Endothelial cell of umbilical vein (primary cell): Measurements from ENCODE around the gene DGKI. TPM values are rescaled to one million over a fixed set of nuclear protein-coding genes. Genes with fewer than 3 reads are reported as not detected.

Source experiments
- BruUV-seq: library from RNA; stranded (reverse); fragments of 400-500 nt; replicated peaks from 2 replicates; lab custom pipeline; 2021; lab: Mats Ljungman, UMichigan
- CTCF ChIA-PET: fragments of 300-600, 350-600 bp; sonication (Branson Sonifier 250); formaldehyde crosslinking; loops from one replicate; lab custom pipeline; 2021; ENCODE audit warnings: antibody characterized with exemption, inconsistent platforms; lab: Charles Lee
- POLR2A ChIA-PET: fragments of 300-600, 350-600 bp; sonication (Branson Sonifier 250); formaldehyde crosslinking; loops from one replicate; lab custom pipeline; 2021; ENCODE audit warnings: antibody characterized with exemption, inconsistent platforms; lab: Charles Lee
- DNase-seq: peaks from one replicate; pipeline ENCODE4 v3.0.0-alpha.2; 2011; ENCODE audit warnings: low read depth, low spot score
- FAIRE-seq: peaks from 2 replicates; lab custom pipeline; 2011; peaks lifted over from hg19 to GRCh38; lab: Jason Lieb, UNC
- H2AFZ ChIP-seq: 2 replicates; pipeline ENCODE4 v1.6.0; 2012; ENCODE audit warnings: low read depth, low read length, control low read depth, inconsistent platforms
- H3K27ac ChIP-seq: 2 replicates; pipeline ENCODE4 v1.5.1; 2011; ENCODE audit warnings: low read depth, mild to moderate bottlenecking, control low read depth, low read length, moderate library complexity; ENCODE audit not compliant: insufficient read depth
- H3K27me3 ChIP-seq, 2 experiments: 2 replicates each; pipeline versions ENCODE4 v1.6.0 to v1.6.1; 2011; ENCODE audit warnings: low read length in 2 of 2, mixed read lengths in 1 of 2; ENCODE audit not compliant: control insufficient read depth in 2 of 2, insufficient read depth in 2 of 2
- H3K36me3 ChIP-seq, 2 experiments: 2 replicates in 1 of 2; 3 replicates in 1 of 2; pipeline ENCODE4 v1.5.1; 2011; ENCODE audit warnings: low read length in 2 of 2, mild to moderate bottlenecking in 1 of 2, moderate library complexity in 1 of 2; ENCODE audit not compliant: control insufficient read depth in 2 of 2, insufficient read depth in 2 of 2; ENCODE audit errors: extremely low read depth in 1 of 2
- H3K4me1 ChIP-seq: 3 replicates; pipeline ENCODE4 v1.5.1; 2011; ENCODE audit warnings: mild to moderate bottlenecking, low read length; ENCODE audit not compliant: control insufficient read depth, insufficient read depth; ENCODE audit errors: extremely low read depth
- H3K4me2 ChIP-seq: 2 replicates; pipeline ENCODE4 v1.6.1; 2011; ENCODE audit warnings: low read length, control low read depth, mixed read lengths; ENCODE audit not compliant: insufficient read depth
- H3K4me3 ChIP-seq, 3 experiments: fragments of 200-600 bp in 1 of 3; sonication (generic), shearing (Covaris generic) in 1 of 3; replicated peaks in 1 of 3; 2 replicates each; pipeline ENCODE4 v1.5.1; 2011 to 2016; ENCODE audit warnings: control low read depth in 3 of 3, low read length in 3 of 3, mild to moderate bottlenecking in 2 of 3, inconsistent platforms in 1 of 3, low read depth in 1 of 3, moderate library complexity in 1 of 3; ENCODE audit not compliant: insufficient read depth in 1 of 3
- H3K79me2 ChIP-seq: 2 replicates; pipeline ENCODE4 v1.6.0; 2012; ENCODE audit warnings: low read length, inconsistent platforms; ENCODE audit not compliant: control insufficient read depth, insufficient read depth
- H3K9ac ChIP-seq: replicated peaks from 2 replicates; pipeline ENCODE3; 2011; ENCODE audit warnings: low read length, control low read depth; ENCODE audit not compliant: insufficient read depth; ENCODE audit errors: extremely low read depth
- H3K9me1 ChIP-seq: replicated peaks from 3 replicates; pipeline ENCODE4 v1.6.0; 2011; ENCODE audit warnings: mild to moderate bottlenecking, low read length; ENCODE audit not compliant: control insufficient read depth, insufficient read depth; ENCODE audit errors: extremely low read depth
- H3K9me3 ChIP-seq: replicated peaks from 2 replicates; pipeline ENCODE4 v1.5.1; 2012; ENCODE audit warnings: low read length, inconsistent platforms; ENCODE audit not compliant: control insufficient read depth, insufficient read depth
- H4K20me1 ChIP-seq: replicated peaks from 2 replicates; pipeline ENCODE3; 2011; ENCODE audit warnings: mild to moderate bottlenecking, low read length; ENCODE audit not compliant: control insufficient read depth, insufficient read depth; ENCODE audit errors: extremely low read depth
- FOS ChIP-seq: IDR thresholded peaks from 2 replicates; pipeline ENCODE4 v1.6.1; 2011; ENCODE audit warnings: mild to moderate bottlenecking, low read length, moderate library complexity, borderline replicate concordance; ENCODE audit not compliant: insufficient read depth
- GATA2 ChIP-seq: IDR thresholded peaks from 2 replicates; pipeline ENCODE4 v1.7.0; 2011; ENCODE audit warnings: low read depth, mild to moderate bottlenecking, moderate library complexity, mixed read lengths, low read length; ENCODE audit not compliant: insufficient read length, insufficient read depth
- JUN ChIP-seq: IDR thresholded peaks from 2 replicates; pipeline ENCODE4 v1.6.1; 2011; ENCODE audit warnings: borderline replicate concordance, low read depth; ENCODE audit not compliant: insufficient read length, insufficient read depth
- MYC ChIP-seq: IDR thresholded peaks from one replicate; pipeline ENCODE4 v1.6.1; 2011; ENCODE audit warnings: mild to moderate bottlenecking, low read depth, low read length
- POLR2A ChIP-seq: IDR thresholded peaks from 2 replicates; pipeline ENCODE4 v1.6.1; 2012; ENCODE audit warnings: low read depth, mild to moderate bottlenecking, control low read depth, low read length
- POLR2AphosphoS5 ChIP-seq: IDR thresholded peaks from 2 replicates; pipeline ENCODE4 v1.6.1; 2012; ENCODE audit warnings: low read depth, mild to moderate bottlenecking, control low read depth, low read length, moderate library complexity; ENCODE audit not compliant: insufficient read depth
- dilution Hi-C: fragments of 300-500 bp; cut with MboI; formaldehyde crosslinking; loops from one replicate; pipeline ENCODE4 v1.15.0; 2019; ENCODE audit warnings: low sequenced_read_pairs; ENCODE audit not compliant: extremely low pct_ligation_motif_present
- intact Hi-C: fragments of 100-400 bp; cut with micrococcal nuclease; formaldehyde crosslinking; loops from one replicate; pipeline ENCODE4 v1.10.0; 2022
- polyA plus RNA-seq, 4 experiments: library from polyadenylated mRNA; depleted of rRNA in 3 of 4; stranded (reverse) in 3 of 4; unstranded in 1 of 4; fragments of >200 nt; gene quantifications; 2 replicates each; pipeline versions ENCODE4 v1.2.1 to v1.2.3, GENCODE V29; 2011 to 2012; ENCODE audit warnings: missing spikeins in 1 of 4
- total RNA-seq: library from RNA; stranded (reverse); gene quantifications from 2 replicates; pipeline ENCODE4 v1.2.3, GENCODE V29; 2021
- TF ChIP-seq, protein P1 (sequence below), 2 donors: IDR thresholded peaks; 1 replicate in 1 of 2; 2 replicates in 1 of 2; pipeline ENCODE4 v1.5.1; 2011; ENCODE audit warnings: low read length in 2 of 2, mild to moderate bottlenecking in 2 of 2, moderate library complexity in 2 of 2, control low read depth in 1 of 2, inconsistent platforms in 1 of 2, low read depth in 1 of 2; ENCODE audit not compliant: insufficient read depth in 1 of 2; ENCODE audit errors: extremely low read depth in 1 of 2
- TF ChIP-seq, protein P2 (sequence below): IDR thresholded peaks from 2 replicates; pipeline ENCODE4 v1.6.1; 2011; ENCODE audit not compliant: insufficient read depth, insufficient read length

Gene DGKI
- total and polyA plus RNA-seq, 2 donors (not counting 3 experiments of a cell fraction or from before 2014, with no cell fraction given) = 0.11 to 0.51 TPM

DNA sequence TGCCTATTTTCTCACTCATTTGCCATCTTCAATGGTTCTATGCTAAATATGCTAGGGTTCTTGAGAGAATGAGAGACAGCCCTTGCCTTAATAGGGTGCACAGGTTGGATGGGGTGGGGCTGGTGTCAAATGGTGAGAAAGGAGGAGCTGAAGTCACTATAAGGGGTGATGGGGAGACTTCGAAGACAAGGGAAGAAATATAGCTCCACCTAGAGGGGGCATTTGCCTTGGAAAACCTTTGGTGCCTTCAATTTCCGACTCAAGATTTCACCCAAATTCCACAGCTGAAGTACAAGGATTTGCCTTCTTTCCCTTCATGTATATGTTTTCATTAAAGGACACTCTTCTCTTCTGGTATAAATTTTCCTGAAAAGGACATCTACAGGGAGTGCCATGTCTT is 508.9 kb downstream of the DGKI start:
- no peaks in the 10 kb centered on the region for H4K20me1 ChIP-seq
- H3K27me3 ChIP-seq = no peaks in the 10 kb centered on the region
- no peak overlapping the region for H3K4me2 ChIP-seq
- intact Hi-C loops = no loop called here
- dilution Hi-C loops = no loop called here
- TF ChIP-seq, protein P1, sequence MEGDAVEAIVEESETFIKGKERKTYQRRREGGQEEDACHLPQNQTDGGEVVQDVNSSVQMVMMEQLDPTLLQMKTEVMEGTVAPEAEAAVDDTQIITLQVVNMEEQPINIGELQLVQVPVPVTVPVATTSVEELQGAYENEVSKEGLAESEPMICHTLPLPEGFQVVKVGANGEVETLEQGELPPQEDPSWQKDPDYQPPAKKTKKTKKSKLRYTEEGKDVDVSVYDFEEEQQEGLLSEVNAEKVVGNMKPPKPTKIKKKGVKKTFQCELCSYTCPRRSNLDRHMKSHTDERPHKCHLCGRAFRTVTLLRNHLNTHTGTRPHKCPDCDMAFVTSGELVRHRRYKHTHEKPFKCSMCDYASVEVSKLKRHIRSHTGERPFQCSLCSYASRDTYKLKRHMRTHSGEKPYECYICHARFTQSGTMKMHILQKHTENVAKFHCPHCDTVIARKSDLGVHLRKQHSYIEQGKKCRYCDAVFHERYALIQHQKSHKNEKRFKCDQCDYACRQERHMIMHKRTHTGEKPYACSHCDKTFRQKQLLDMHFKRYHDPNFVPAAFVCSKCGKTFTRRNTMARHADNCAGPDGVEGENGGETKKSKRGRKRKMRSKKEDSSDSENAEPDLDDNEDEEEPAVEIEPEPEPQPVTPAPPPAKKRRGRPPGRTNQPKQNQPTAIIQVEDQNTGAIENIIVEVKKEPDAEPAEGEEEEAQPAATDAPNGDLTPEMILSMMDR (IDR thresholded peaks at IDR 0.05; ENCODE audit: extremely low read depth in 1 of 2, insufficient read depth in 1 of 2, low read depth in 1 of 2, low read length in 2 of 2) = no peak
- TF ChIP-seq GATA2 (no peak), POLR2A (no peak), FOS (no peak), POLR2AphosphoS5 (no peak), MYC (no peak), JUN (no peak)
- TF ChIP-seq, protein P2, sequence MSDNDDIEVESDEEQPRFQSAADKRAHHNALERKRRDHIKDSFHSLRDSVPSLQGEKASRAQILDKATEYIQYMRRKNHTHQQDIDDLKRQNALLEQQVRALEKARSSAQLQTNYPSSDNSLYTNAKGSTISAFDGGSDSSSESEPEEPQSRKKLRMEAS = no peak
- H3K4me3 ChIP-seq = no peak overlapping the region
- FAIRE-seq = no peak
- no peaks in the 10 kb centered on the region for H3K9me3 ChIP-seq
- H2AFZ ChIP-seq = no peak overlapping the region
- H3K9ac ChIP-seq = no peak overlapping the region
- DNase-seq = no peak
- no peaks in the 10 kb centered on the region for H3K4me1 ChIP-seq
- BruUV-seq = no TSS peak
- no peak overlapping the region for H3K27ac ChIP-seq
- POLR2A ChIA-PET = no interaction called here
- H3K79me2 ChIP-seq = no peaks in the 10 kb centered on the region
- CTCF ChIA-PET = interaction anchor here (1.0 kb wide), 1 partner anchor 288 kb away, joined by 3 read pairs; no protein-coding TSS in a partner anchor
- H3K9me1 ChIP-seq = no peaks in the 10 kb centered on the region
- no peaks in the 10 kb centered on the region for H3K36me3 ChIP-seq
